ENCODE data around the gene PGAP2.
"Not testable (repeated sequence)": the region's sequence is repeated elsewhere in the genome, so short reads cannot be mapped to it uniquely, and the experiment has no call there.

PGAP2 gene

DNA sequence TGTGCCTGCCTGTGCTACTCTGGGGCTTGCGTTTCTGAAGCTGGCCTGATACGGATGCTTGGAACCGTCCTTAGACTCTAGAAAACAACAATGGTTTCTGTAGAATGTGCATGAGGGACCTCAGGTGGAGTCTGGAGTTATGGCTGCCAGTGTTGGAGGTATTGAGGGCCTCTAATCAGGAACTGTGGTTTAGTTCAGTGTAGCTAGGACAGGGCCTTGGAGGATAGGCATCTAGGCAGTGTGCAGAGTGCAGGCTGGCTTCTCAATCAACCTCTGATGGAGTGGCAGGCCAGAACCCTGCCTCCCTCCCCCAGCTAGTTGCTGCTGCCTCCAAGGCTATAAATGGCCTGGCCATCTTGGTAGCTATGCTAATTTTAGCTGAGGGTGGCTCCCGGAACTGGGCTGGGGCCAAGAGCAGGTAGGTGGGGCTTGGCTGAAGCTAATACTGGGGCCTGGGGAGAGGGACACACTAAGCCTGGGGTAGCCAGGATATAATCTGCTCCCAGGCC lies 51.1 kb downstream of the PGAP2 start:
- DNase-seq (ENCODE audit: insufficient read length, low spot score) (no peak), FAIRE-seq (peak; percentile 92)
- TF ChIP-seq SPI1 (IDR thresholded peaks at IDR 0.05; ENCODE audit: low read depth, low read length) (no peak), TAF1 (IDR thresholded peaks at IDR 0.05; ENCODE audit: low read depth, low read length) (no peak), POU2F2 (IDR thresholded peaks at IDR 0.05; ENCODE audit: low read depth, low read length) (peak; percentile 55; the same call in 1 of the 2 replicates), PAX5 (IDR thresholded peaks at IDR 0.05; ENCODE audit: insufficient read depth, low read length, severe bottlenecking) (no peak), POLR2AphosphoS5 (IDR thresholded peaks at IDR 0.05; ENCODE audit: low read depth, low read length) (no peak; the same call in 1 of the 2 replicates), POLR2A (IDR thresholded peaks at IDR 0.05; ENCODE audit: low read depth, low read length) (no peak; the same call in 1 of the 2 replicates)

DNA sequence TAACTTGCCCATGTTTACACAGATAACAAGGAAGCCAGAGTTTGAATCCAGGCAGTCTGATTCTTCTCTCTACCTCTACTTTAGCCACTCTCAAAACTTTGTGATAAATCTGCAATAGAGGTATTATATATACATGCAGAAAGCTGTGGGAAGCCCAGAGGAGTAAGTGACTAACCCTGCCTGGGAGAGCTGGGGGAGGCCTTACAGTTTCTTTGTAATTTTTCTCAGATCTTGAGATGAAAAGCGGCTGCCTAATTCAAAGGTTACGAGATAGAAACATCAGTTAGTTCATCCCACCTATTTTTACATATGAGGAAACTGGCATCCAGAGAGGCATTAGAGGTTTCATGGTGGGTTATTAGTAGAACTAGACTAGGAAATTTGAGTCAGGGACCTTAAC lies 52.0 kb downstream of the PGAP2 start:
- no peak for TF ChIP-seq POLR2AphosphoS5 (IDR thresholded peaks at IDR 0.05; ENCODE audit: low read depth, low read length)
- TF ChIP-seq POLR2A (IDR thresholded peaks at IDR 0.05; ENCODE audit: low read depth, low read length), result no peak
- TF ChIP-seq PAX5 (IDR thresholded peaks at IDR 0.05; ENCODE audit: insufficient read depth, low read length, severe bottlenecking), result no peak
- no peak for TF ChIP-seq POU2F2 (IDR thresholded peaks at IDR 0.05; ENCODE audit: low read depth, low read length)
- TF ChIP-seq TAF1 (IDR thresholded peaks at IDR 0.05; ENCODE audit: low read depth, low read length), result no peak
- TF ChIP-seq SPI1 (IDR thresholded peaks at IDR 0.05; ENCODE audit: low read depth, low read length), result no peak
- no peak for DNase-seq (ENCODE audit: insufficient read length, low spot score)
- FAIRE-seq, result no peak

DNA sequence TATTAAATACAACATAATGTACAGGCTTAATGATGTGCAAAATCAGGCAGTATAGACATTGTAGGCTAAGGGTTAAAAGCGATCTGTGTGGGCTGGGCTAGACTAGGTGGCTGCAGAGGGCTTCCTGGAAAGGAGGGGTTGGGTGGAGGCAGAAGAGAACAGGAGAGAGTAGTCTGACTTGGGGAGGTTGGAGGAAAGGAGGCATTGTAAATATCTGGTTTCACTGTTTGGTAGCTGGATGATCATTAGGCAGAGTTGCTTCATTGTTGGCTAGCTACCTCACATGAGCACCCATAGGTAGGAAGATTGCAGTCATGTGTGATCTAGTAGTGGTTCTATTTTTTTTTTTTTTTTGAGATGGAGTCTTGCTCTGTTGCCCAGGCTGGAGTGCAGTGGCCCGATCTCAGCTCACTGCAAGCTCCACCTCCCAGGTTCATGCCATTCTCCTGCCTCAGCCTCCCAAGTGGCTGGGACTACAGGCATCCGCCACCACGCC lies 52.6 kb downstream of the PGAP2 start:
- FAIRE-seq, result peak; percentile 45
- DNase-seq (ENCODE audit: insufficient read length, low spot score), result not testable (repeated sequence)

DNA sequence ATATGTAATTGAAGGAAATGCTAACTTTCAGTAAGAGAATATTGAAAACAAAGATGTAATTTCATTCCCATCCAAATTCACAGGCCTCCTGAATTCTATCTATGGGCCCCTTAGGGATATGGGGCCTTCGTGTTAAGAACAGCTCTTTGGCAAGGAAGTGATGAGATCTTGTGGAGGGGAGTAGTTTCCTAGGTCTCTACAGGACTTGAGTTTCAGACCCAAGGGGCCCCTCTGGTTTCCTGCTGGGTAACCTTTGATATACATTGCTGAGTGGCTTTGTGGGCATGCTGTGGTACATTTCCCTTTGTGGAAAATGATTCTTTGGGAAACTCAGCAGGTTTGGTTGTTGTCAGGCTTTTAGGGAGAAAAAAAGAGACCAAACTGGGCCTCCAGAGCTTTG lies 53.3 kb downstream of the PGAP2 start:
- FAIRE-seq (no peak), DNase-seq (ENCODE audit: insufficient read length, low spot score) (no peak)
- TF ChIP-seq POLR2AphosphoS5 (IDR thresholded peaks at IDR 0.05; ENCODE audit: low read depth, low read length) (no peak), POU2F2 (IDR thresholded peaks at IDR 0.05; ENCODE audit: low read depth, low read length) (no peak), TAF1 (IDR thresholded peaks at IDR 0.05; ENCODE audit: low read depth, low read length) (no peak), PAX5 (IDR thresholded peaks at IDR 0.05; ENCODE audit: insufficient read depth, low read length, severe bottlenecking) (no peak), SPI1 (IDR thresholded peaks at IDR 0.05; ENCODE audit: low read depth, low read length) (peak; percentile 29; the same call in 1 of the 2 replicates)

DNA sequence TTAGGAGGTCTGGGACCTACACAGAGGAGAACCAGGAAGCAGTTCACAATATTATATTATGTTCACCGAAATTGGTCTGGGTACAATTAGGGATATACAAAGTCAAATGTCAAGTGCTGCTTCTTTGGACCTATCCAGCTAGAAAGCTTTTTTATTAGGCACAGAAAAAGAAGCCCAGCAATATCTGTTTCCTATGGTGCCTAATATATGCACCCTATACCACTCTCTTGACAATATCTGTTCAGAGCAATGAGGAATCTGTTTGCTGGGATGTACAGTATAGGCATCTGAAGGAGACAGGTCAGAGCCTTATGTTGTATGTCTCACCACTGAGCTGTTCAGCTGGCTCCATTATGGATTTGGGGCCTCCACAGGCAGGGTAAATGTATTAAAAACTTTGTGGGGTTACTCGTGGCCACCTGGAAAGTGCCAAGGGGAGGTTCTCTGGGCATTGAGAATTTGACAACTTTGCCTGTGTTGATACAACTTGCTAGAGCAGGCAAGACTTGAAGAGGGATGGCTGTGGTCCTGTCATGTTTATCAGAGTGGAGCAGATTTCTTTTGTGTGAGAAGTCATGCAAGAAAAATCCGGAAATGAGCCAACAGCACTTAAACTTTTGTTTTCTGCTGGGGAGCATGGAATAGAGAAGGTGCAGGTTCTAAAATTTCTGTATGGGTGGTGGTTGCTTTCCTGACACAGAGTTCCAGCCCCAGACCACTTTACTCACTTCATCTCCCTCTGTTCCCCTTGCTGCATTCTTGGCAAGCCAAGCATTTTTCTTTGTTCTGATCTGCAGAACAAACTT lies 57.2 kb downstream of the PGAP2 start:
- no peak for DNase-seq (ENCODE audit: insufficient read length, low spot score)
- peak; percentile 38; the same call in 1 of the 2 replicates for TF ChIP-seq POU2F2 (IDR thresholded peaks at IDR 0.05; ENCODE audit: low read depth, low read length)
- peak; percentile 40; the same call in 1 of the 2 replicates for TF ChIP-seq SPI1 (IDR thresholded peaks at IDR 0.05; ENCODE audit: low read depth, low read length)
- TF ChIP-seq PAX5 (IDR thresholded peaks at IDR 0.05; ENCODE audit: insufficient read depth, low read length, severe bottlenecking), result no peak
- FAIRE-seq, result peak; percentile 78

DNA sequence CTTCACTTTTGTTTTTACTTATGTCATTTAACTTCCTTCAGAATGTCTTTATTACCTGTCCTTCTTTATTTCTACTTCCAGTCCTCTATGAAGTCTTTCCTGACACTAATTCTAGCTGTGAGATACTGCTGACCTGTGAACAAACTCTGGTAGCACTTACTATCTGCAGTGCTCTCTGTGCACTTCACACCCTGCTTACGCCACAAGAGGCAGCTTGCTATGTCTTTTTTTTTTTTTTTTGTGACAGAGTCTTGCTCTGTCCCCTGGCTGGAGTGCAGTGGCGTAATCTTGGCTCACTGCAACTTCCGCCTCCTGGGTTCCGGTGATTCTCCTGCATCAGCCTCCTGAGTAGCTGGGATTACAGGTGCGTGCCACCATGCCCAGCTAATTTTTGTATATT lies 57.8 kb downstream of the PGAP2 start:
- DNase-seq (ENCODE audit: insufficient read length, low spot score), result no peak
- peak; percentile 59 for FAIRE-seq
- TF ChIP-seq POU2F2 (IDR thresholded peaks at IDR 0.05; ENCODE audit: low read depth, low read length), result no peak

DNA sequence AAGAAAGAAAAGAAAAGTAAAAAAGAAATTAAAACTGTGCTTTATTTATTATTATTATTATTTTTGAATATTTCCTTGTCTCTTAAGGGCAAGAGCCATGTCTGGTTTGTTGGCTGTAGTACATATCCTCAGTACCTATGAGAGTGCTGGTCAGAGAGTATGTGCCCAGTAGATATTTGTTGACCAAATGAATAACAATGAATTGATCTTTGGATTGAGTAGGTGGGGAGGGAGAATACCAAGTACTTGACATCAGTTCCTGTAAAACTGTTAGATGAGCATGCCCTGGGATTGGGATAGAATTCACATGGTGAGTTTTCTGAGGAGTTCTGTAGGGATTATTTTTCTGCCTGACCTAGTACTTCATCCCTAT lies 58.5 kb downstream of the PGAP2 start:
- DNase-seq (ENCODE audit: insufficient read length, low spot score) (no peak), FAIRE-seq (no peak)
- TF ChIP-seq POLR2A (IDR thresholded peaks at IDR 0.05; ENCODE audit: low read depth, low read length) (no peak), POU2F2 (IDR thresholded peaks at IDR 0.05; ENCODE audit: low read depth, low read length) (no peak), SPI1 (IDR thresholded peaks at IDR 0.05; ENCODE audit: low read depth, low read length) (no peak), TAF1 (IDR thresholded peaks at IDR 0.05; ENCODE audit: low read depth, low read length) (no peak), PAX5 (IDR thresholded peaks at IDR 0.05; ENCODE audit: insufficient read depth, low read length, severe bottlenecking) (no peak), POLR2AphosphoS5 (IDR thresholded peaks at IDR 0.05; ENCODE audit: low read depth, low read length) (no peak)

DNA sequence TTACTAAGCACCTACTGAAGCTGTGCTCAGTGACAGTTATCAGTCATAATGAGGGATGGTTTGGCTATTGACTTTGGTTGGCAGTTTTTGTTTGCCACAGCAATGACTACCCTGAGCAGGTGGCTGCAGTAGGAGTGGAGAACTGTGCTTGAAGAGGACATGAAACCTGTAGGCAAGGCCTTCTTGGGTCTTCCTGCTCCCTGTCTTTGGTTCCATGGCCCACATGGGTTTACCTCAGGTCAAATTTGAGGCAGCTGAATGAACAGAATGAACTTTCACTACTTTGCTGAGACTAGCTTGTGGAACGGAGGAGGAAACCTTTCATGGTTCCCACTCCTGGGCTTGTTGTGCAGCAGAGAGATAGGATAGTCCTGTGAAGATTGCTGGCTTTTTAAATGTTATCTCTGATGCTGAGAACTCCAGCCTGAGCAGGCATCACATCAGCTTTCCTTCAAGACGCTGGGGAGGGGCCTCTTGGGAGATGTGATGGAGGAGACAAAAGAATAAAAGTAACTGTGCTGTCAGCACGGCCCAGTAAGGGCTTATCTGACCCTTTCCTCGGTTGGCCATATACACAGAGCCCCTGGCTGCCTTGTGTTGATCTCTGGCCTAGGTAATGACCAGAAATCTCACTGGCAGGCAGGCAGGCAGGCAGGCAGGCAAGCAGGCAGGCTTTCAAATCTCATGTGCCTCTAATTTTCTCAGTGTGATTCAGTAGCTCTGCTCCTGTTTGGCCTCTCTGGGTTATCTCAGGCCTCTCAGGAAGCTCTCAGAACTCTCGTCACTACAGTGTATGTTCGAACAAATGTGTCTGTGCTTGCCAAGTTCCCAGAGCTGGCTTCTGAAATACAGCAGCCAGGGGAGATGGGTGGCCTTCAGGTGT lies 59.1 kb downstream of the PGAP2 start:
- TF ChIP-seq TAF1 (IDR thresholded peaks at IDR 0.05; ENCODE audit: low read depth, low read length) (0 out of 2 replicates have a peak, but pooled peaks have one; percentile 25), PAX5 (IDR thresholded peaks at IDR 0.05; ENCODE audit: insufficient read depth, low read length, severe bottlenecking) (no peak), POLR2A (IDR thresholded peaks at IDR 0.05; ENCODE audit: low read depth, low read length) (0 out of 2 replicates have a peak, but pooled peaks have one; percentile 27), POLR2AphosphoS5 (IDR thresholded peaks at IDR 0.05; ENCODE audit: low read depth, low read length) (no peak), SPI1 (IDR thresholded peaks at IDR 0.05; ENCODE audit: low read depth, low read length) (peak; percentile 54), POU2F2 (IDR thresholded peaks at IDR 0.05; ENCODE audit: low read depth, low read length) (no peak)
- FAIRE-seq (peak; percentile 88), DNase-seq (ENCODE audit: insufficient read length, low spot score) (no peak)

DNA sequence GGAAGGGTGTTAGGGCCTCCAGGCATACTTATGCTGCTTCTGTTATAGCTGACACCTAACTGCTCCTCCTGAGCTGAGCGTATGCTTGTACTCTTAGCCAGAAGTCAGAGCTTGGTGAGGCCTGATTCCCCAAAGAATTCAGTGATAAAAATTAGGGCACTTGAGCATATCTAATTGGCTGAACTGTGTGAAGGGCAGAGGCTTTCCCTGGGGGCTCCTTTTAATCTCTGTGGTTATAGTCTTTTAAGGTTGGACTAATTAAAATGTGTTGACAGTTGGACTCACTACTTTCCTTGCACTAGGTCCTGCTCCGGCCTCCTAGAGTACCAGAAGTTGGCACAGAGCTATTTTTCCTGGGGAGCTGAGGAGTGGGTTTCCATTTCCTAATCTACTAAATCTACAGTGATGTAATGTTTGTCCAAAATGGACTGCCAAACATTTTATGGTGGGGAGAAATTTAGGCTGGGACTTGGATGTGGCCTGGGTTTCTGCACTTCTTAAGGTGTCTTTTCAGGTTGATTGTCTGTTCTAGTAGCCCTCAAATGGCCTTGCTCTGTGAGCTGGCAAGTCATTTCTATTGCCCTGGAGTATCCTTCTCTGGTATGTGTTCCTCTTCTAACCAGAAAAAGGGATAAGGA lies 65.5 kb downstream of the PGAP2 start:
- no peak for DNase-seq (ENCODE audit: insufficient read length, low spot score)
- TF ChIP-seq TAF1 (IDR thresholded peaks at IDR 0.05; ENCODE audit: low read depth, low read length), result no peak
- FAIRE-seq, result no peak
